Skeletal muscle satellite cell (primary cell): ENCODE results near the gene FICD. TPM values are rescaled to one million over a fixed set of nuclear protein-coding genes. Genes with fewer than 3 reads are reported as not detected.

Experiments
- H3K27me3 ChIP-seq: 2 replicates; pipeline ENCODE4 v1.7.0; 2013; ENCODE audit warnings: low read length; ENCODE audit not compliant: control insufficient read depth, insufficient read depth
- H3K36me3 ChIP-seq: 2 replicates; pipeline ENCODE4 v1.7.0; 2013; ENCODE audit warnings: mild to moderate bottlenecking, control low read depth, low read length; ENCODE audit not compliant: insufficient read depth
- H3K4me1 ChIP-seq: 2 replicates; pipeline ENCODE4 v1.7.0; 2013; ENCODE audit warnings: low read length; ENCODE audit not compliant: control insufficient read depth, insufficient read depth
- H3K4me2 ChIP-seq: 2 replicates; pipeline ENCODE4 v1.7.0; 2013; ENCODE audit warnings: mild to moderate bottlenecking, low read length
- H3K4me3 ChIP-seq: 2 replicates; pipeline ENCODE4 v1.7.0; 2013; ENCODE audit warnings: low read length
- H3K9ac ChIP-seq: 2 replicates; pipeline ENCODE4 v1.7.0; 2013; ENCODE audit warnings: mild to moderate bottlenecking, low read depth, low read length, moderate library complexity
- H3K9me3 ChIP-seq: replicated peaks from 2 replicates; pipeline ENCODE4 v1.7.0; 2013; ENCODE audit warnings: mild to moderate bottlenecking, control low read depth, low read length
- total RNA-seq: library from RNA; depleted of rRNA; stranded (reverse); fragments of >200 nt; gene quantifications from 2 replicates; pipeline ENCODE4 v1.2.3, GENCODE V29; 2012; rRNA removed

FICD gene
- total RNA-seq: 5.3 and 9.6 TPM in 2 replicates

DNA sequence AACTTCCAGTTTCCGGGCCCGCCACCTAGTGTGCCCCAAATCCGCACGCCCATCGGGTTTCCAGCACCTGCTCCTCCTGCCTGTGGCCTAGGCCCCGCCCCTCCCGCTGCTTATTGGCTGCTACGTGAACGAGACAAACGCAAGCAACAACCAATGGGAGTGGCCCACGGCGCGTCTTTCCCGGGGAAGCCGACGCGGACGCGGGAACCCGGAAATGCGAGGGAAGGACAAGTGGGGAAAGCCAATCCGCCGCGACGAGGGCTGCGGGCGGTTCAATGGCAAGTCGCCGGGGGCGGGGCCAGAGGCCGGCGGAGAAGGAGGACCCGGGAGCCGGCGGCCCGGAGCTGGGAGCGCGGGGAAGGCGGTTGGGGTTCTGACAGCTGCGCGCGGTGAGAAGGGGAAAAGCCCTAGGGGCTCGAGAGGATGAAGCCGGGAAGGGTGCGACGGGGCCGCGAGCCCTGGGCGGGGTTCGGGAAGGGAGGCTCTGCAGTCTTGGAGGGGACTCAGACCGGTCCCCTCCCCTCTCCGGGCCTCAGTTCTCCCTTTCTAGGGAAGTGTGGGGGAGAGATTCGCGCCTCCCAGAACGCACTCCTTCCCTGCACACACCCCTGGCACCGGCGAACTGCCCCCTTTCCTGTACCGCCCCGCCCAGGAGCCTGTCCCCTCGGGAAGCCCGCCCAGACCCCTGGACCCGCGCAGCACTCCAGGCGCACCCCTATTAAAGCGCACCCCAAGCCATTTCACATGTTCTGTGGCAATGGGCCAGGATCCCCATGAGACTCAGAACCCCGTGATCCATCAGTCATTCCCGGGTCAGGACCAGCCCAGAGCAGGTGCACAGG, at the start of gene FICD:
FICD (plus strand) TSS at position 305 of the 842 bp plus-strand sequence. CDS start 1,696 bp downstream, outside the sequence.
- H3K4me1 ChIP-seq: peaks cover 9% of the 10 kb centered on the region
- peak within 1 kb of the TSS; percentile 84 for H3K4me3 ChIP-seq
- H3K9ac ChIP-seq: peak within 1 kb of the TSS; percentile 86
- H3K9me3 ChIP-seq: no peaks in the 10 kb centered on the region
- no peaks in the 10 kb centered on the region for H3K27me3 ChIP-seq
- peaks cover 27% of the 10 kb centered on the region for H3K36me3 ChIP-seq
- peak within 1 kb of the TSS; percentile 90 for H3K4me2 ChIP-seq

DNA sequence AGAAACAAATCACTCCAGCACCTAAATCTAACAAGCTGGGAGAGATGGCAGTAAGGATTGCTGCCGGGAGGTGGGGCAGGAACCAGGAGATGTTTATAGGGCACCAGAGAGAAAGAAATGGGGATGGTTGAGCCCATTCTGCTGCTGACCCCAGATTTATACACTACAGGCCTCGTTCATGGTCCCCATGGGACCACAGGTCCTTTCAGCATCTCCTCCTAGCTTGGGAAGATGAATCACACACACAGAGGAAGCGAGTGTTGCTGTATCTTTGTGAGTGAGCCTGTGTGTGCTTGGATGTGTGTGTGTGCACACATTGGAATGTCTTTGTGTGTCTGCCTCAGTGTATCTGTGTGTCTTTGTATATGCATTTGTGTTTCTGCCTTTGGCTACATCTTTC, 49.7 kb upstream of the FICD start:
- H3K36me3 ChIP-seq: no peaks in the 10 kb centered on the region
- no peak overlapping the region for H3K4me2 ChIP-seq
- no peaks in the 10 kb centered on the region for H3K9me3 ChIP-seq

DNA sequence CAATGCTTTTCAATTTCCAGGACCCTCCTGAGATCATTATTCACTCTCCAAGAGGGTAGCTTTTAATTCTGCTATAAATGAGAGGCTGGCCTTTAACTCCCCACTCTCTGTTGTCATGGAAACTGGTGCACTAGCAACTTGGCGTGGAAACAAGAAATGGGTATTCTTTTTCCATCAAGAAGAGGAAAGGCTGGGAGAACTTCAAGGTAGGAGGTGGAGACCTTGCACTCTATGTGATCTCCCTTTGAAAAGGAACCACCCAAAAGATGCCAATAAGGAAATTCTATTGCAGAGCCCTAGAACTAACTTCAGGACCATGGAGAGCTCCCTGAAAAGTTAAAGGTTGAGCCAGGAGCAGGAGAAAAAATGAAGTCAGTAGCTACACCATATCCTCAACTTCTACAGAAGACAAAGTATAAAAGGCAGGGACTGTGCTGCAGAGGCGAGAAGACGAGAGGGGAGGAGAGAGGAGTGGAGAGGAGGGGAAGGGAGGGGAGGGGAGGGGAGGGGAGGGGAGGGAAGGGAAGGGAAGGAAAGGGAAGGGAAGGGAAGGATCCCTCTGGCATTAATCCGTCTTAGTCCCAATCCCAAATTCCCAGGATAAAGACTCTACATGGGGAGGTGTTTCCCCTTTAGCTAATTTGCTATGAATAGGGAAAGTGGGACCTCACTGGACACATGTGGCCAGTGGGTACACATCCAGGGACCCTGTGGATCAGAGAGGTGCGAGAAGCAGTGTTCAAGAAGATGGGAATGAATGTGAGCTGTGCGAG, 46.7 kb upstream of the FICD start:
- no peaks in the 10 kb centered on the region for H3K4me1 ChIP-seq
- H3K4me3 ChIP-seq: no peak overlapping the region
- no peaks in the 10 kb centered on the region for H3K9me3 ChIP-seq
- H3K27me3 ChIP-seq: peaks cover 11% of the 10 kb centered on the region
- no peak overlapping the region for H3K9ac ChIP-seq
- H3K36me3 ChIP-seq: no peaks in the 10 kb centered on the region
- no peak overlapping the region for H3K4me2 ChIP-seq

More for the DNA sequence above, 49.7 kb upstream of the FICD start:
- Histone ChIP-seq H3K9ac (no peak overlapping the region), H3K27me3 (peaks cover 23% of the 10 kb centered on the region), H3K4me3 (no peak overlapping the region), H3K4me1 (no peaks in the 10 kb centered on the region)

DNA sequence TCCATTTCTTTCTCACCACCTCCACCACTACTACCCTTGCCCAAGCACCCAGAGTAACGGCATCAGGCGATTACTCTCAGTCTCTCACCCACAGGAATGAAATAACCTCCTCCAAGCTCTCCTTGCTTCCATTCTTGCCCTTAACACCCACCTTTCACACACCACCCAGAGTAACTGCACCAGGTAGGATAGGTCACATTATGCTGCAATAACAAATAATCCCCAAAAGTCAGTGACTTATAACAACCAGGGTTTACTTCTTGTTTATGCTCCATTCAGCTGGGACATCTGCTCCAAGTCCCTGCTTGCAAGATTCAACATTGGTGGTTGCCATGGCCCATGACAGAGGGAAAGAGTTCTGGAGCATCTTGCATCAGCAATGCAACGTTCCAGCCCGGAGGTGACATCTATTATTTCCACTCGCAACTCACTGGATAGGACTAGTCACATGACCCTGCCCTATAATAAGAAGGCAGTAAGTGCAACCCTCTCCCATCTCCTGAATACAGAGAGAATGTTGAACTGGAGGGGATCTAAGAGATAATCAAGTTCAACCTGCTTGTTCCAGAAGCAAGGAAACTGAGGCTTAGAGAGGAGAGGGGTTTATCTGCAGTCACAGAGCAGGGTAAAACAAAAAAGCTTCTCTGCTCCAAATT, 41.5 kb upstream of the FICD start:
- Histone ChIP-seq H3K4me1 (no peaks in the 10 kb centered on the region), H3K27me3 (no peaks in the 10 kb centered on the region), H3K9me3 (no peaks in the 10 kb centered on the region), H3K9ac (no peak overlapping the region), H3K4me3 (no peak overlapping the region), H3K4me2 (no peak overlapping the region), H3K36me3 (no peaks in the 10 kb centered on the region)

DNA sequence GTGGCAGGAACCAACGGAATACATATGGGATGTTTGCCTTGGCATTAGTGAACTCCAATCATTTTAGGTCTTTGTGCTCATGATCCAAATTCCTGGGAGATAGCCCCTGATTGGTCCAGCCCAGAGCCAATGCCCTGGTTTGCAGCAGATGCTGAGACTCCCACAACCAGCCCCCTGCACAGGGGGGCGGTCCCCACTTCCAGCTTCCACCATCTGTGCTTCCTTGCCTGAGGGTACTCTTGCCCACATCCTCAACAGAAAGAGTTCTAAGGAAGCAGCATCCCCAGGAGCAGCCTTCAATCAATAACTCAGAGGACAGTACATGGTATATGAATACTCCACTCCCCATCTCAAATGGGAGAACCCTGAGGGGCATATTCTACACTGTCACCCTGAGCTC, 39.7 kb upstream of the FICD start:
- Histone ChIP-seq H3K4me1 (no peaks in the 10 kb centered on the region), H3K36me3 (no peaks in the 10 kb centered on the region), H3K9ac (no peak overlapping the region), H3K27me3 (peaks cover 11% of the 10 kb centered on the region), H3K4me2 (no peak overlapping the region), H3K4me3 (no peak overlapping the region), H3K9me3 (no peaks in the 10 kb centered on the region)

DNA sequence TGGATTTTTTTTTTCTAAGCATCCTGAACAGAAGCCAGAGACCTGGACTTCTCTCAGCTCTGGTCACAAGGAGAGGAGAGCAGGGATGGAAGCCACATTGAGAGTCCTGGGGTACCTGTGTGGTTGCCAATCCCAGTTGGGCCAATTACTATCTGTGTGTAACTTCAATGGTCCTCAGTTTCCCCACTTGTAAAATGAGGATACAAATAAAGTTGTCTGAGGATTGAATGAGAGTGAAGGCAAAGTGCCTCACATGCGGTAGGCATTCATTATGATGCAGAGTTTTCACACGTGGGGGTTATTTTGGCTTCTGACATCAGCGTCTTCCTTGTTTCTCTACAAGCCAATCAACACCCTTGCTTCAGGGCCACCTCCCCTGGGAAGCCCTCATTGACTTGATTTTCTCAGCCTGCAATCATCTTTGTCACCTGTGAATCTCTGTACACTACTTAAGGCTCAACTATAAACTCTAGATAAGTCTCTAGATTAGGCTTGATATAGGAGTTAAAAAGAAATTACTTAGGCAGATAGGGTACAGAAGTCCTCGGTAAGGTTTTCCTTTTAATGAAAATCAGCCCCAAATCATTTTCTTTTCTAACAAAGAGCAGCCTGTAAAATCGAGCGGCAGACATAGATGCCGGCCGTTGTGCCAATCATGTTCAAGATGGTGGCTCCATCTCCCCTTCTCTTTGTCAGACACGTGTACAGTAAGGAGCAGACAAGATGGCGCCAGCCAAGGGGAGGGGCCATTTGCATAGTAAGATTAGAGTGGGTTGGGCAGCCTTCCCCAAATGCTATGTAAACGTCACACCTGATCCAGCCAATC, 37.8 kb upstream of the FICD start:
- Histone ChIP-seq H3K9me3 (no peaks in the 10 kb centered on the region), H3K27me3 (peaks cover 11% of the 10 kb centered on the region), H3K4me3 (no peak overlapping the region), H3K36me3 (no peaks in the 10 kb centered on the region), H3K4me2 (no peak overlapping the region), H3K4me1 (no peaks in the 10 kb centered on the region), H3K9ac (no peak overlapping the region)

DNA sequence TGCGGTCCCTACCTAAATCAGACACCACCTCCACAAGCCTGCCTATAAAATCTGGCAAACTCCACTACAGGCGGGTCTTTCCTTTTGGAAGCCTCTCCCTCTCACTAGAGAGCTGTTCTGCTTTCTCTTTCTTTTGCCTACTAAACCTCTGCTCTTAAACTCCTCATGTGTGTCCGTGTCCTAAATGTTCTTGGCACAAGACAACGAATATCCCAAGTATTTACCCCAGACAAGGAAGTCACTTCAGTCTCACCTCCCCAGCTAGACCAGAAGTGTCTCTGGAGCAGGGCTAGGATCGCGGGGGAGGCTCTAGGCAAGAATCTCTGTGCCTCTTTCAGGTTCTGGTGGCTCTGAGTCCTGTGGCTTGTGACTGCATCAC, 37.2 kb upstream of the FICD start:
- Histone ChIP-seq H3K36me3 (no peaks in the 10 kb centered on the region), H3K27me3 (peaks cover 11% of the 10 kb centered on the region), H3K4me2 (no peak overlapping the region), H3K9me3 (no peaks in the 10 kb centered on the region), H3K9ac (no peak overlapping the region), H3K4me3 (no peak overlapping the region), H3K4me1 (no peaks in the 10 kb centered on the region)

DNA sequence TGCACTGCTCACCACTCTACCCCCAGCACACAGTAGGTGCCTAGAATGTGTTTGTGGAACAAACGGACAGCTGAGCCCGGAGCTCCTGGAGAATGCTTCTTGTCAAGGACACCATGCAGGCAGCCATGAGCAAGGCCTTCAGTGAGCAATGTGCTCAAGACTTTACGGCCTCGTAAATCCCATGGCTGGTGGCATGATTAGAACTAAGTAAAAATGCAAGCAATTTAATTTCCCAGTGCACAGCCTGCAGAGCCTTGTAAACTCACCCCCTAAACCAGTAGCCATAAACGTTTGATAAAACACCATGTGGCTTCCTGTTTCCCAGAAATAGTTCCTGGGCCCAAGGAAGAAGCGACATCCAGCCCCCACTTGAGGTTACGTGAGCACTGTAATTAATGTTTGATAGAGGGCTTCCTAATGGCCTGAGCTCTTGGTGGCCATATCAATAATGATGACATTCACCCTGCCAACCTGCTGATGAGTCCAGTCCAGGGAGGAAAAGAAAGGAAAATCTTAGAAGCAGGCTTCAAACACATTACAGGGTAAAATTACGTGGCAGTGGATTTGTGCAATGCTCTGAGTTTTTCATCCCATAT, 36.4 kb upstream of the FICD start:
- Histone ChIP-seq H3K4me1 (no peaks in the 10 kb centered on the region), H3K4me2 (no peak overlapping the region), H3K36me3 (no peaks in the 10 kb centered on the region), H3K9me3 (no peaks in the 10 kb centered on the region), H3K9ac (no peak overlapping the region), H3K4me3 (no peak overlapping the region), H3K27me3 (peaks cover 11% of the 10 kb centered on the region)

DNA sequence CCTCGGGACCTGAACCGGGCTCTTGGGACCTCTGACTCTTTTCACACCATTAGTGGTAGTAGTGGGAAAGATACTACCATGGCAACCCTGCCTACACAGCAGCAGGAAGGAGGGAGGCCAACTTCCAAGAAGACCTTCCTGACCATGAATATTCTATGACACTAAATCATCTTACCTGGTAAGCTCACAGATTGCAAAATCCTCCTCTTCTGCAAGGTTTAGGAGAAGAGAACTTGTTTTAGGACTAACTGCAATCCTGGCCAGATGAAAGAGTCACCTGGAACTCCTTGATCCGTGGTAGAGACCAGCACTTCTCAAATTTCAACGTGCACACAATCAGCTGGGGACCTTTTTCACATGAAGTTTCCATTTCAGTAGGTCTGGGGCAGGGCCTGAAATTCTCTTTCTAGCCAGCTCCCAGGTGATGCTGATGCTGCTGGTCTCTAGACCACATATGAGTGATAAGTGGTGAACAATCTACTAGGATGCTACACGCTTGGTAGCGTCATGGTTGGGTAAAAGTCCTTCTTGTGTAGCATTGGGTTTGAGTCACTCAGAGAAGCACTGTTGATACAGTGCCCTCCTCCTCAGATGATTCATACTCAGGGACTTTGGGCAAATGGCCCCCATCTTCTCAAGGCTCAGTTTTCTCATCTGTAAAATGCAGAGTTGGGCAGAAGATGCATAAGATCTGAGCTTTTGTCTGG, 35.6 kb upstream of the FICD start:
- no peaks in the 10 kb centered on the region for H3K9me3 ChIP-seq
- H3K27me3 ChIP-seq: peaks cover 11% of the 10 kb centered on the region
- H3K4me1 ChIP-seq: no peaks in the 10 kb centered on the region
- no peak overlapping the region for H3K4me2 ChIP-seq
- H3K9ac ChIP-seq: no peak overlapping the region
- no peak overlapping the region for H3K4me3 ChIP-seq
- H3K36me3 ChIP-seq: no peaks in the 10 kb centered on the region

DNA sequence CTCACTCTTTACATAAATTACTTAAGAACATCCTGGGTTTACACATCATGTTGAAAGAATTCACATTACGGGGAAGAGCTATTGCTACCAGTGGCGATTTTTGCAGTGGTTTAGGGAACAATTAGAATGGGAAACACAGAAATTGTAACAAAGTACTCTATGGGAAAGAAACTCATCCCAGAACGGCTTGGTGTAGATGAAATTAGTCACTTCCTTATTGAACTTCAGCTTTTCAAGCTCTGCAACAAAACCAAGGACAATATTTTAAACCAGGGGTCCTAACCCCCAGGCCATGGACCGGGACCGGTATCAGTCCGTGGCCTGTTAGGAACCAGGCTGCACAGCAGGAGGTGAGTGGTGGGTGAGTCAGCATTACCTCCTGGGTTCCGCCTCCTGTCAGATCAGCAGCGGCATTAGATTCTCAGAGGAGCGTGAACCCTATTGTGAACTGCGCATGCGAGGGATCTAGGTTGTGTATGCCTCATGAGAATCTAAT, 32.3 kb upstream of the FICD start:
- no peaks in the 10 kb centered on the region for H3K9me3 ChIP-seq
- no peaks in the 10 kb centered on the region for H3K36me3 ChIP-seq
- H3K4me1 ChIP-seq: no peaks in the 10 kb centered on the region
- no peak overlapping the region for H3K4me3 ChIP-seq
- no peak overlapping the region for H3K9ac ChIP-seq
- H3K4me2 ChIP-seq: no peak overlapping the region
- peaks cover 17% of the 10 kb centered on the region for H3K27me3 ChIP-seq
